Mesothelial cell of epicardium (in vitro differentiated cells): Measurements from ENCODE around the gene OBSCN. TPM values are rescaled to one million over a fixed set of nuclear protein-coding genes. Genes with fewer than 3 reads are reported as not detected.

ENCODE experiments used
- DNase-seq, 2 experiments: peaks; one replicate each; pipeline ENCODE4 v3.0.0; 2021; ENCODE audit warnings: low spot score in 2 of 2; ENCODE audit not compliant: unreplicated experiment in 2 of 2
- H3K27ac Mint-ChIP-seq: 2 replicates; pipeline ENCODE4 v1.8.0; 2021; ENCODE audit warnings: mixed read lengths
- H3K27me3 Mint-ChIP-seq: 2 replicates; pipeline ENCODE4 v1.8.0; 2021; ENCODE audit warnings: low read depth, mixed read lengths
- H3K36me3 Mint-ChIP-seq: 2 replicates; pipeline ENCODE4 v1.8.0; 2021; ENCODE audit warnings: mixed read lengths
- H3K4me1 Mint-ChIP-seq: 2 replicates; pipeline ENCODE4 v1.8.0; 2021; ENCODE audit warnings: mixed read lengths
- H3K4me3 Mint-ChIP-seq: 2 replicates; pipeline ENCODE4 v1.8.0; 2021; ENCODE audit warnings: mild to moderate bottlenecking, moderate library complexity, mixed read lengths
- H3K9me3 Mint-ChIP-seq: 2 replicates; pipeline ENCODE4 v1.8.0; 2021; ENCODE audit warnings: mixed read lengths
- CTCF ChIP-seq: fragments of 200-600 bp; sonication (generic); IDR thresholded peaks from one replicate; pipeline ENCODE4 v1.5.0; 2021; ENCODE audit warnings: antibody characterized with exemption; ENCODE audit not compliant: unreplicated experiment
- total RNA-seq: library from RNA; stranded (reverse); gene quantifications from 3 replicates; pipeline ENCODE4 v1.2.1, GENCODE V29; 2021

OBSCN gene
- total RNA-seq, 1 donor from 2014 or later, result 113 TPM

GRCh38 chr1:228207381-228207810, 448 bp upstream of the OBSCN start:
- Mint-ChIP-seq H3K4me1 (peaks cover 2% of the 10 kb centered on the region), H3K36me3 (no peaks in the 10 kb centered on the region), H3K4me3 (no peak overlapping the region), H3K27me3 (peaks cover 14% of the 10 kb centered on the region), H3K9me3 (no peaks in the 10 kb centered on the region), H3K27ac (no peak overlapping the region)
- DNase-seq, result no peak
- no peak for TF ChIP-seq CTCF

GRCh38 chr1:228208831-228209551, 1.1 kb downstream of the OBSCN start:
- Mint-ChIP-seq H3K27me3 (peaks cover 10% of the 10 kb centered on the region), H3K9me3 (no peaks in the 10 kb centered on the region), H3K27ac (no peak overlapping the region), H3K36me3 (no peaks in the 10 kb centered on the region), H3K4me3 (no peak overlapping the region), H3K4me1 (peaks cover 2% of the 10 kb centered on the region)
- no peak for DNase-seq
- TF ChIP-seq CTCF, result no peak

GRCh38 chr1:228209657-228210056, 1.8 kb downstream of the OBSCN start:
- Mint-ChIP-seq H3K27me3 (peaks cover 10% of the 10 kb centered on the region), H3K9me3 (no peaks in the 10 kb centered on the region), H3K4me3 (no peak overlapping the region), H3K27ac (no peak overlapping the region), H3K36me3 (no peaks in the 10 kb centered on the region), H3K4me1 (peaks cover 2% of the 10 kb centered on the region)
- no peak for DNase-seq
- no peak for TF ChIP-seq CTCF

GRCh38 chr1:228210076-228210651, 2.3 kb downstream of the OBSCN start:
- Mint-ChIP-seq H3K4me3 (no peak overlapping the region), H3K9me3 (no peaks in the 10 kb centered on the region), H3K4me1 (peaks cover 2% of the 10 kb centered on the region), H3K27me3 (peaks cover 8% of the 10 kb centered on the region), H3K36me3 (no peaks in the 10 kb centered on the region), H3K27ac (no peak overlapping the region)
- DNase-seq, result no peak
- TF ChIP-seq CTCF, result no peak

- peaks cover 2% of the 10 kb centered on the region for H3K4me1 Mint-ChIP-seq
- TF ChIP-seq CTCF, result no peak
- H3K4me3 Mint-ChIP-seq, result peak overlapping the region; percentile 55
- H3K27ac Mint-ChIP-seq, result no peak overlapping the region
- H3K36me3 Mint-ChIP-seq, result peaks cover under 1% of the 10 kb centered on the region
- peaks cover 2% of the 10 kb centered on the region for H3K27me3 Mint-ChIP-seq
- DNase-seq, result no peak
- no peaks in the 10 kb centered on the region for H3K9me3 Mint-ChIP-seq
Observed at GRCh38 chr1:228210712-228211530, 3.1 kb downstream of the OBSCN start.
